Measurements from ENCODE around the gene CTNNA3.

GRCh38 chr10:67722113-67722512 lies 26.1 kb upstream of the CTNNA3 start:
- TF ChIP-seq POLR2A (IDR thresholded peaks at IDR 0.05), result no peak
- no peak for TF ChIP-seq CTCF (IDR thresholded peaks at IDR 0.05)

Data from right lobe of liver (tissue), 4 donors.